Measurements from ENCODE around the gene KISS1R.
A peak's percentile ranks its signal among the peaks of the same experiment; 100 is the strongest.

Gene KISS1R

DNA sequence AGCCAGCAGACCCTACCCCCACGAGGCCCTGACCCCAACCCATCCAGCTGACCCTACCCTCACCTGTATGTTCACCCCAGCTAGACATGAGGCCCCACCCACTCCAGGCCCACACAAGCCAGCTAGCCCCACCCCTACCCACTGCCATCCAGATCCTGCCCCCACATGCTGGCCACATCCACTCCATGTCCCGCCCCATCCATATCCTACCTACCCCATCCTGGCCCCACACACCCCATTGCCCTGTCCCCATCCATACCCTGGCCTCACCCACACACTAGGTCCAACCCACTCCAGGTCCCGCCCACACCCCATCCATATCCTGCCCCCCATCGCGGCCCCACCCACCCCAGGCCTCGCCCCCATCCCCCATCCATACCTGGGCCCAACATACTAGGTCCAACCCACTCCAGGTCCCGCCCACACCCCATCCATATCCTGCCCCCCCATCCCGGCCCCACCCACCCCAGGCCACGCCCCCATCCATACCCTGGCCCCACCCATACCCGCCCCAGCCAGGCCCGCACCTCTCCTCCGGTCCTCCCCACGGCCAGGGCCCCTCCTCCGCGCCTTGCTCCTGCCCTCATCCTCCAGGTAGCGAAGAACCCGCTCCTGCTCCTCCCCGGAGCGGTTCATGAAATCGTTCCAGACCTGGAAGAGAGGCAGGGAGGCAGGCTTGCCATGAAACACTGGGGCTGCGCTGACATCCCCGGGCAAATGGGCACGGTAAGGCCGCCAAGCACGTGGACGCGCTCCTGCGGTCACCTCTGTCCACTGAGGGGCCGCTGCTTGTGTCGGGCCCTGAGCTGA, 16.6 kb upstream of the KISS1R start:
- peak; percentile 43 for DNase-seq

DNA sequence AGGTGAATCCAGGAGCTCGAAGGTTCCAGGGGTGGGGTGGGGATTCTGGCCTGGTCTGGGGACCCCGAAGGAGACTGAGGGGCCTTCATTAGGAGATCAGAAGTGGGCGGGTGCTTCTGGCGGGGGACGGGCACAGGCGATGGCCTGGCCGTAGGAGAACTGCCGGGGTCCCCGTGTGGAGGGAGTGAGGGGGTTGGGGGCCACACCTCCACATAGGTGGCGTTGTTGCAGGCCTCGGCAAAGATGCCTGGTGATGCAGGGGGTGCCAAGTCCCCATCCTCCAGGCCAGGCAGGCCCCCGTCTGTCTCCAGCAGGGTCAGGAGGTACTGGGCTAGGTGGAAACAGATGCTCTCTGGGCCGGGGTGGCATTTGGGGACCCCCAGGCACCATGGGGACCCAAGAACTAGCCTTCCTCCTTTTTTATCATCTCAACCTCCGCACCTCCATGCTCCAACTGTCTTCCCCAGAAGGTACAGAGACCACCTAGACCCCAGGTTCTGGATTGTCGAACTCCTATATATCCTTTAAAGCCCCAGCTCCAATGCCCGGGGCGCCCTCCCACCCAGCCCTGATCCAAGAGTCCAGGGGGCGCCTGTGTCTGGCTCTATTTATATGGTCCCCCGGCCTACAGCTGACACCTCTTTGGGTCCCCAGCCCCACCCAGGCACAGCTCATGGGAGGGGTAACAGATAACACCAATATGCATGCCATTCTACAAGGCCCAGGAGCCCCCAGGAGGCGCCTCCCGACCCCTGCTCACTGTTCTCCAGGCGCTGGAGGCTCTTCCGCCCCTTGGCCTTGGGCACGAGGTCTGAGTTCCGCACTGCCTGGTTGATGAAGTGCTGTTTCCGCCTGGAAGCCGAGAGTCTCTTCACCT, 15.7 kb upstream of the KISS1R start:
- DNase-seq: no peak

- no peak for DNase-seq
These were observed 15.1 kb upstream of the KISS1R start for GRCh38 chr19:902093-902370.

DNA sequence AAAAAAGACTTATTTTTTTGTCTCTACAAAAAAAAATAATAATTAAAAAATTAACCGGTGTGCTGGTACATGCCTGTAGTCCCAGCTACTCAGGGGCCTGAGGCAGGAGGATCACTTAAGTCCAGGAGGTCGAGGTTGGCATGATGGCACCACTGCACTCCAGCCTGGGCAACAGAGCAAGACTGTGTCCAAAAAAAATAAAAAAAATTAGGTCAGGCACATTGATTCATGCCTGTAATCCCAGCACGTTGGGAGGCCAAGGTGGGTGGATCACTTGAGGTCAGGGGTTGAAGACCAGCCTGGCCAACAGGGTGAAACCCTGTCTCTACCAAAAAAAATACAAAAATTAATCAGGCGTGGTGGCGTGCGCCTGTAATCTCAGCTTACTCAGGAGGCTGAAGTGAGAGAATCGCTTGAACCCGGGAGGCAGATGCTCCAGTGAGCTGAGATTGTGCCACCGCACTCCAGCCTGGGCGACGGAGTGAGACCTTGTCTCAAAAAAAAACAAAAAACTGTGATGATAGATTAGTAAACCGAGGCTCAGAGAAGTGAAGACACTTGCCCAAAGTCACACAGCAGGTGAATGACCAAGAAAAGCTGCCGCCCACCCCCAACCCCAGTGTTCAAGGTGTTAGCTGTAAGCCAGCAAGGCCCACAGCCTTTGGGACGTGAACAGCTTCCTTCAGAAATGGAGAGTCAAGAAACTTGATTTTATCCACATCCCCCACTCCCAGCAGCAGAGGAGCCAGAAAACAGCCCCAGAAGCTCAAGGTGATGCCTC, 14.5 kb upstream of the KISS1R start:
- DNase-seq: no peak

GRCh38 chr19:903266-903797, 13.8 kb upstream of the KISS1R start:
- DNase-seq: no peak

GRCh38 chr19:904545-904944, 12.6 kb upstream of the KISS1R start:
- no peak for DNase-seq

- no peak for DNase-seq
These were observed 10.7 kb upstream of the KISS1R start for GRCh38 chr19:906480-906879.

DNA sequence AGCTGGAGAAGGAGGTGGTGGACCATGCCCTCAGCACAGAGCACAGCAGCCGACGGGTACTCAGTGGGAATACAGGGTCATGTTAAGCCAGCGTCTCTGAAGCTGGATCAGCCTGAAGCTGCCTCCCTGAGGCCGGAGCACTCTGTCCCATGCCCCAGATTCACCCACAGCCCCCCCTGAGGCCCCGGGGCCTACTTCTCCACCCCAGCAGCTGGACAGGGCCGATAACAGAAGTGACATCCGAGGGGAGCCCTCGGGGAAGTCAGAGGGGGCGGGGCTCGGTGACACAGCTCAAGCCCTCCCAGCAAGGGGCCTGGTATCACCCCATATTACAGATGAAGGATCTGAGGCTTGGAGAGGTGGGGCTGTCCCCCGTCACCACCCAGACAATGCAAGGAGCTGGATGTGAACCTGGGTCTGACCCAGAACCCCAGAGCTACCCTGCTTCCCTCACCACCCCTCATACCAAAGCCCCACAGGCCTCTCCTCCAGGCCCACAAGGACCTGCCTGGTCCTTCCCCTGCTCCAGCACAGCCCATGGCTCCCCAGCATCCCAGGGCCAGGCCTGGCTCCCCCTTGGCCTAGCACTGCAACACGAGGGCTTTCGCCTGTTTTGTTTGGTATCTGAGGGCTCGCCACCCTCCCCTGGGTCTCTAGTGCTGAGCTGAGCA, 9.8 kb upstream of the KISS1R start:
- peak; percentile 43 for DNase-seq

DNA sequence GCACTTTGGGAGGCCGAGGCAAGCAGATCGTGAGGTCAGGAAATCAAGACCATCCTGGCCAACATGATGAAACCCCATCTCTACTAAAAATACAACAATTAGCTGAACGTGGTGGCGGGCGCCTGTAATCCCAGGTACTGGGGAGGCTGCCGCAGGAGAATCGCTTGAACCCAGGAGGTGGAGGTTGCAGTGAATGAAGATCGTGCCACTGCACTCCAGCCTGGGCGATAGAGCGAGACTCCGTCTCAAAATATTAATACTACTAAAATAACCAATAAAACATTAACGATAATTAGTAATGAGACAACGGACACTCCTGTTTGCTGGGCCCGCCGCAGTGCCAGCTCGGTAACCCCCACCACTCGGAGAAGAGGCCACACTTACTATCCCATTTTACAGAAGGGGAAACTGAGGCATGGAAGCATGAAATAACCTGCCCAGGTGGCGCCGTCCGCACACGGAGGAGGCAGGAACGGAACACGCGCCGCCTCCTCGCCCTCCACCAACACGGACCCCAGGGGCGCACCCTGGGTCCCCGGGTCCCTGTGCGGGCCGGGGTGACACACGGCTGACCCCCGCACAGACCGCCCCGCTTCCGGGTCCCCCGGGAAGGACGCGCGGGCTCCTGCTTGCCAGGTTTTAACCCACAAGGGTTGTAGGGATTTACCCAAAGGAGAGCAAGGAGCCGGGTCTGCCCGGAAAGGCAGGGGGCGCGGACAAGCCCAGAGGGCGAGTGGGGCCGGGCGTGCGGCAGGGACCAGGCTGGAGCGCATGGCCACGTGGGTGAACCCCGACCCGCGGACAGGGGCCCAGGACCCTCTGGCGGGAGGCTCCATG, 5.7 kb upstream of the KISS1R start:
- no peak for DNase-seq

DNA sequence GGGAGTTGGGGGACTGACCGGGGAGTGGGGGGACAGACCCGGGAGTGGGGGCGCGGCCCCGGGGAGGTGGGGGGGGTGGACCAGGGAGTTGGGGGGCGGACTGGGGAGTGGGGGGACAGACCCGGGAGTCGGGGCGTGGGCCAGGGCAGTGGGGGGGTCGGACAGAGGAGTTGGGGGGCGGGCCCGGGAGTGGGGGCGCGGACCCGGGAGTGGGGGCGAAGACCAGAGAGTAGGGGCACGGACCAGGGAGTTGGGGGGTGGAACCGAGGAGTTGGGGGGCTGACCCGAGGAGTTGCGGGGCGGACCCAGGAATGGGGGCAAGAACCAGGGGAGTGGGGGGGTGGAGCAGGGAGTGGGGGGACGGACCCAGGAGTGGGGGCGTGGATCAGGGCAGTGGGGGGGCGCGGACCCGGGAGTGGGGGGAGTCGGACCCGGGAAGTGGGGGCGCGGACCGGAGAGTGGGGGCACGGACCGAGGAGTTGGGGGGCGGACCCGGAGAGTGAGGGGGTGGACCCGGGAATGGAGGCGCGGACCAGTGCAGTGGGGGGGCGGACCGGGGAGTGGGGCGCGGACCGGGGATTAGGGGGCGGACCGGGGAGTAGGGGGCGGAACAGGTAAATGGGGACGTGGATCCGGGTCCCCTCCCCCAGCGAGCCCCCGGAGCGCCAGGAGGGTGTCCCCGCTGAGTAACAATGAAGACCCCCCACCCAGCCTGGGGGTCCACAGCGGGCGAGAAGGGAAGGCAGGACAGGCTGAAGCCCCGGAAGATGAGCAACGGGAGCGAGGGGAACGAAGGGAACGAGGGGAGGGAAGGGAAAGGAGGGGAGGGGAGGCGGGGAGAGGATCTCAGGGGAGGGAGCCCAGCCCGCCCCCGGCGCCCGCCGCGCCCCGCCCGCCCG, 4.7 kb upstream of the KISS1R start:
- DNase-seq: peak; percentile 59

- DNase-seq: peak; percentile 90
These were observed 3.9 kb upstream of the KISS1R start, which contains the start of gene R3HDM4 for GRCh38 chr19:913080-913748. TSS of gene R3HDM4 (minus strand) at chr19:913219. CDS start at chr19:913157, 62 bp downstream.

GRCh38 chr19:916645-917322, 349 bp upstream of the KISS1R start:
- peak; percentile 70 for DNase-seq

DNA sequence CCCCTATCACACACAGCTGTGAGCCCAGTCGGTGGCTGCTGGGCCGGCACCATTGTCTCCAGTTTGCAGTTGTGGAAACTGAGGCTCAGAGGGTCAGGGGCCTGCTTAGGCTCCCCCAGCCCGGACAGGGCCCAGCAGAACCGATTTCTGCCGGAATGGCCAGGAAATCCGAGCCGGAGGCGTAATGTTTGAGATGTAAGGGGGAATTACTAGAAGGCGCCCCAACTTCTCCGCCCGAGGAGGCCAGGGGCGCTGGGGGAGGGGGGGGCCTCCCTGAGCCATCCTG, 962 bp downstream of the KISS1R start:
- no peak for DNase-seq

DNA sequence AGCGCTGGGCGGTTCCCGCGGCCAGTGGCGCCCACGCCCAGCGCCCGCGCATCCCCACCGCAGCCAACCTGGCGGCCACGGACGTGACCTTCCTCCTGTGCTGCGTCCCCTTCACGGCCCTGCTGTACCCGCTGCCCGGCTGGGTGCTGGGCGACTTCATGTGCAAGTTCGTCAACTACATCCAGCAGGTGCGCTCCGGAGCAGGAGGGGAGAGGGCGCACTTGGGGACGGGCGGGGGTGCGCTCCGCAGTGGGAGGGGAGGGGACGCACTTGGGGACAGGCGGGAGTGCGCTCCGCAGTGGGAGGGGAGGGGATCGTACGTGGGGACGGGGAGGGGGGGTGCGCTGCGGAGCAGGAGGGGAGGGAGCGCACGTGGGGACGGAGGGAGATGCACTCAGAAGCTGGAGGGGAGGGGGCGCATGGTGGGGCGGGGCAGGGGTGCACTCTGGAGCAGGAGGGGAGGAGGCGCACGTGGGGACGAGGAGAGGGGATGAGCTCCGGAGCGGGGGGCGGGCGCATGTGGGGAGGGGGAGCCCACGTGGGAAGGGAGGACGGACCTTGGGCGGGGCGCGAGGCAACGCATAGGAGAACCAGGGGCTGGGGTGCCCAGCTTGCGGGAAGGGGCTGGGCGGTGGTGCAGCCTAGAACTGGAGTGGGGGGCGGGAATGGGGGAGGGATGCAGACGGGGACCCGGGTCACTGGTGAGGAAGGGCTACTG, 1.5 kb downstream of the KISS1R start:
- DNase-seq: peak; percentile 72

- peak; percentile 63 for DNase-seq
These were observed 2.3 kb downstream of the KISS1R start for GRCh38 chr19:919199-920050.

DNA sequence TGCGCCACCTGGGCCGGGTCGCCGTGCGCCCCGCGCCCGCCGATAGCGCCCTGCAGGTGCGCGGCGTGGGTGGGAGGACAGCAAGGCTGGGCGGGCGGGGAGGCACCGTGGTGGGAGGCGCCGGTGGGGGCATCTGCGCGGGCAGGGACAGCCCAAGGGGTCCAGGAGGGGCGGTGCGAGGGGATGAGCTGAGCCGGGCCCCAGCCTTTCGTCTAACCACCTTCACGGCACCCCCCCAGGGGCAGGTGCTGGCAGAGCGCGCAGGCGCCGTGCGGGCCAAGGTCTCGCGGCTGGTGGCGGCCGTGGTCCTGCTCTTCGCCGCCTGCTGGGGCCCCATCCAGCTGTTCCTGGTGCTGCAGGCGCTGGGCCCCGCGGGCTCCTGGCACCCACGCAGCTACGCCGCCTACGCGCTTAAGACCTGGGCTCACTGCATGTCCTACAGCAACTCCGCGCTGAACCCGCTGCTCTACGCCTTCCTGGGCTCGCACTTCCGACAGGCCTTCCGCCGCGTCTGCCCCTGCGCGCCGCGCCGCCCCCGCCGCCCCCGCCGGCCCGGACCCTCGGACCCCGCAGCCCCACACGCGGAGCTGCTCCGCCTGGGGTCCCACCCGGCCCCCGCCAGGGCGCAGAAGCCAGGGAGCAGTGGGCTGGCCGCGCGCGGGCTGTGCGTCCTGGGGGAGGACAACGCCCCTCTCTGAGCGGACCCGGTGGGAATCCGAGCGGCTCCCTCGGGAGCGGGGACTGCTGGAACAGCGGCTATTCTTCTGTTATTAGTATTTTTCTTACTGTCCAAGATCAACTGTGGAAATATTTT, 3.1 kb downstream of the KISS1R start:
- DNase-seq: peak; percentile 77

DNA sequence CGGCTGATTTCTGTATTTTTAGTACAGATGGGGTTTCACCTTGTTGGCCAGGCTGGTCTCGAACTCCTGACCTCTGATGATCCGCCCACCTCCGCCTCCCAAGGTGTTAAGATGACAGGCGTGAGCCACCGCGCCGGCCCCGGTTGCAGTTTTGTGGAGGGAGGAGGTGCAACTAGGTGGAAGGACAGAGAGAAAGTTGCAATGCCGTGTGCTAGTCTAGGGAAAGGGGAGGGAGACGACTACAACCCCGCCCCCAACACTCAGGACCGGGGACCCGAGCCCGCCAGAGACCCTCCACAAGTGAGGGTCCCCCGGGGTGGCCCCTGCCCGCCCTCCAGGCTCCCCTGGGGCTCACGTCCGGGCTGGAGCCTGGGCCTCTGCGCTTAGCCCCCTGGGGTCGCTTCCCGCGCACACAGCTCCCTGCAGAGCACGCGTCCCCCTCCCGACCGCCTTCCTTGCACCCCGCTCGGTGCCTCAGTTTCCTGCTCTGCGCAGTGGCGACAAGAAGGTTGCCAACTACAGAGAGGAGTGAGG, 7.5 kb downstream of the KISS1R start:
- peak; percentile 65 for DNase-seq
